Right lobe of liver (tissue), 4 donors: Measurements from ENCODE around the gene IPO11.

Experiments used
- POLR2A ChIP-seq: fragments of 450-650 bp; IDR thresholded peaks from one replicate; pipeline ENCODE4 v1.6.1; 2017; ENCODE audit warnings: antibody characterized with exemption, mild to moderate bottlenecking
- TF ChIP-seq, protein P1 (sequence below), 4 donors: fragments of 200-600 bp in 3 of 4; fragments of 450-650 bp in 1 of 4; IDR thresholded peaks; one replicate each; pipeline versions ENCODE4 v1.5.1 to v1.8.0; 2016 to 2022; ENCODE audit warnings: antibody characterized with exemption in 4 of 4, mild to moderate bottlenecking in 2 of 4
- donor health status: DM: no; HTN: no; CAD: no.
- donor health status: DM: no; HTN: no; CAD: no.
- donor health status: DM: no; HTN: yes; CAD: no.

GRCh38 chr5:62555930-62556329 is 143.4 kb downstream of the IPO11 start:
- TF ChIP-seq POLR2A: no peak
- TF ChIP-seq, protein P1, sequence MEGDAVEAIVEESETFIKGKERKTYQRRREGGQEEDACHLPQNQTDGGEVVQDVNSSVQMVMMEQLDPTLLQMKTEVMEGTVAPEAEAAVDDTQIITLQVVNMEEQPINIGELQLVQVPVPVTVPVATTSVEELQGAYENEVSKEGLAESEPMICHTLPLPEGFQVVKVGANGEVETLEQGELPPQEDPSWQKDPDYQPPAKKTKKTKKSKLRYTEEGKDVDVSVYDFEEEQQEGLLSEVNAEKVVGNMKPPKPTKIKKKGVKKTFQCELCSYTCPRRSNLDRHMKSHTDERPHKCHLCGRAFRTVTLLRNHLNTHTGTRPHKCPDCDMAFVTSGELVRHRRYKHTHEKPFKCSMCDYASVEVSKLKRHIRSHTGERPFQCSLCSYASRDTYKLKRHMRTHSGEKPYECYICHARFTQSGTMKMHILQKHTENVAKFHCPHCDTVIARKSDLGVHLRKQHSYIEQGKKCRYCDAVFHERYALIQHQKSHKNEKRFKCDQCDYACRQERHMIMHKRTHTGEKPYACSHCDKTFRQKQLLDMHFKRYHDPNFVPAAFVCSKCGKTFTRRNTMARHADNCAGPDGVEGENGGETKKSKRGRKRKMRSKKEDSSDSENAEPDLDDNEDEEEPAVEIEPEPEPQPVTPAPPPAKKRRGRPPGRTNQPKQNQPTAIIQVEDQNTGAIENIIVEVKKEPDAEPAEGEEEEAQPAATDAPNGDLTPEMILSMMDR (IDR thresholded peaks at IDR 0.05): no peak
